Measurements from ENCODE around the gene PER1.

GRCh38 chr17:8131844-8132441 is 20.3 kb downstream of the PER1 start:
- TF ChIP-seq POLR2A (IDR thresholded peaks at IDR 0.05) (no peak), CTCF (IDR thresholded peaks at IDR 0.05) (no peak)

Data from gastroesophageal sphincter (tissue), 3 donors.